Small intestine (tissue), 7 donors: ENCODE results near the gene QKI. TPM values are rescaled to one million over a fixed set of nuclear protein-coding genes. Genes with fewer than 3 reads are reported as not detected.

ENCODE experiments used
- DNase-seq, 2 donors: peaks; one replicate each; pipeline versions ENCODE4 v3.0.0 to v3.0.0-alpha.2; 2013
- FAIRE-seq: peaks from 2 replicates; lab custom pipeline; 2012; peaks lifted over from hg19 to GRCh38; lab: Jason Lieb, UNC
- H3K27ac ChIP-seq, 3 donors: one replicate each; pipeline ENCODE4 v1.5.1; 2013; ENCODE audit warnings: low read length in 2 of 3, mild to moderate bottlenecking in 2 of 3, control low read depth in 1 of 3, inconsistent platforms in 1 of 3, low read depth in 1 of 3, moderate library complexity in 1 of 3
- H3K27me3 ChIP-seq, 3 donors: one replicate each; pipeline ENCODE4 v1.6.1; 2013; ENCODE audit warnings: low read length in 3 of 3, inconsistent platforms in 1 of 3; ENCODE audit not compliant: control insufficient read depth in 3 of 3, insufficient read depth in 3 of 3
- H3K36me3 ChIP-seq, 3 donors: one replicate each; pipeline ENCODE4 v1.6.1; 2013; ENCODE audit warnings: low read length in 3 of 3, inconsistent platforms in 1 of 3, low read depth in 1 of 3, mild to moderate bottlenecking in 1 of 3, moderate library complexity in 1 of 3; ENCODE audit not compliant: control insufficient read depth in 3 of 3, insufficient read depth in 2 of 3
- H3K4me1 ChIP-seq, 3 donors: one replicate each; pipeline ENCODE4 v1.6.1; 2013; ENCODE audit warnings: low read length in 2 of 3, inconsistent platforms in 1 of 3, low read depth in 1 of 3, mild to moderate bottlenecking in 1 of 3, moderate library complexity in 1 of 3; ENCODE audit not compliant: control insufficient read depth in 3 of 3, insufficient read depth in 2 of 3
- H3K4me3 ChIP-seq, 3 donors: one replicate each; pipeline ENCODE4 v1.5.1; 2013; ENCODE audit warnings: low read length in 3 of 3, control low read depth in 1 of 3, inconsistent platforms in 1 of 3, low read depth in 1 of 3, mild to moderate bottlenecking in 1 of 3, moderate library complexity in 1 of 3
- H3K9me3 ChIP-seq, 2 donors: one replicate each; pipeline ENCODE4 v1.6.1; 2013; ENCODE audit warnings: low read depth in 1 of 2, low read length in 1 of 2; ENCODE audit not compliant: control insufficient read depth in 2 of 2, insufficient read depth in 1 of 2
- WGBS, 3 donors: extraction: QIAGEN DNeasy Blood & Tissue Kit; methylation state at CpG; one replicate each; pipeline ENCODE4 v1.1.7; 2013; 5-methylcytosine and 5-hydroxymethylcytosine counted together
- polyA plus RNA-seq, 4 donors: library from polyadenylated mRNA; stranded (reverse) in 3 of 4; unstranded in 1 of 4; fragments of 200-250 nt in 3 of 4; fragments of 120-200 nt in 1 of 4; gene quantifications; one replicate each; pipeline versions ENCODE4 v1.2.1 to v1.2.3, GENCODE V29; 2013
- donor health status: healthy with polysubstance abuse.
- donor health status: control.
- donor health status: control.
- donor health status: Bipolar disorder and iron deficiency.
- donor health status: healthy.

Gene QKI
- polyA plus RNA-seq, 4 donors, result 2.5 to 18.9 (median 13.7) TPM

DNA sequence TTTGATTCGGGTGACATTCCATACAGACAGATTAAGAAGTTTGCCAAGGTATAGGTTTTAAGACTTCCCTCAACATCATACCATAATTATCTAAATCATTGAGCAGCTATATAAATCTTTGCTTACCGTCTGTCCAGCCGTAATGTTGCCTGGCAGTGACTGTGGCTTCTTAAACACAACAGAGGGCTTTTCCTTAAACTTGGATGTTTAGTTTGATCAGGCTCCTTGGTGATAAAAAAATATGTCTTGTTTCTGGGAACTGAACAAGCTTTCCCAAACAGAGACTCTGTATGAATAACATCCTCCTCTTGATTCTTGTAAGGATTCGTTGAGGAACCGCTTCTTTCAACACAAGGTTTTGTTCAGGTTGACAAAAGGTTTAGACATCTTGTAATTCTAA, 130.9 kb downstream of the QKI start:
- H3K4me1 ChIP-seq, result no peaks in the 10 kb centered on the region
- no peaks in the 10 kb centered on the region for H3K27me3 ChIP-seq
- no peak overlapping the region for H3K27ac ChIP-seq
- WGBS, 3 donors, result 81 to 86% (median 82%) methylated on average over 5 of the region's 5 CpGs
- no peaks in the 10 kb centered on the region for H3K36me3 ChIP-seq
- DNase-seq (no peak), FAIRE-seq (no peak)
- no peaks in the 10 kb centered on the region for H3K9me3 ChIP-seq
- no peak overlapping the region for H3K4me3 ChIP-seq

DNA sequence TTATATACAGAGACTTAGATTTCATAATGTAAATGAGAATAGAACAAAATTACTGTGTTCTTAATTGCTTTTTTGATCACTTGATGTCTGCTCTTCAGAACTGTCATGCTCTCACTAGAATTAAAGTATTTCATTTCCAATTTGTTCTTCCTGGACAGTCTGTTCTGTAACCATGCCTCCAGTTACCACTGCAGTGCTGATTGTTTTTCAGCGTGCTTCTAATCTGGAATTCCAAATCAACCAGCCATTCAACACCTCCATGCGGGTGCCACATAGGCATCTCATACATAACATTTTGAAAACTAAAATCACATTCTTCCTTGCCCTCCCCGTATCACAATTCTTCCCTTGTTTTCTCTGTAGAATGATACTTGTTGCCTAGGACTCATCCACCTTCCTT, 132.8 kb downstream of the QKI start:
- no peak for FAIRE-seq

DNA sequence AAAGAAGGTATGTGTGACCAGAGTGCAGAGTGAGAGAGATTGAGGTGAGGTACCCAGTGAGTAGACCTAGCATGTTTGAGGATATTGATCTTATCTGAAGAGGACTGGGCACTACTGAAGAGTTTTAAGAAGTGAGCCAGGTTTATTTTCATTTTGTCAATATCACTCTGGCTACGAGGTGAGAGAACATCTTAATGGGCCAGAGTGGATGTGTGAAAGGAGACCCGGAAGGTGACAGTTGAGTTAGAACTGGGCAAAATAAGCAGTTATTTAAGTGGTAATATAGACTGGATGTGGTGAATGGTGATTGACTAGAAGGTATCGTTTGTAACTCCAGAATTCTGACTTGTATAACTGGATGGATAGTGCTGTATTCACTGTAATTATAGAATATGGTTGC, 134.1 kb downstream of the QKI start:
- FAIRE-seq (no peak), DNase-seq (no peak)
- Histone ChIP-seq H3K27me3 (no peaks in the 10 kb centered on the region), H3K27ac (no peak overlapping the region), H3K36me3 (no peaks in the 10 kb centered on the region), H3K9me3 (no peaks in the 10 kb centered on the region), H3K4me3 (no peak overlapping the region), H3K4me1 (no peaks in the 10 kb centered on the region)
- WGBS, 3 donors, result 80 to 93% (median 81%) methylated on average over 3 of the region's 3 CpGs

More for the DNA sequence above, 132.8 kb downstream of the QKI start:
- Histone ChIP-seq H3K4me3 (no peak overlapping the region), H3K27ac (no peak overlapping the region), H3K4me1 (no peaks in the 10 kb centered on the region), H3K27me3 (no peaks in the 10 kb centered on the region), H3K36me3 (no peaks in the 10 kb centered on the region), H3K9me3 (no peaks in the 10 kb centered on the region)
- no peak for DNase-seq
- 86 to 91% (median 90%) methylated on average over 3 of the region's 3 CpGs for WGBS, 3 donors

DNA sequence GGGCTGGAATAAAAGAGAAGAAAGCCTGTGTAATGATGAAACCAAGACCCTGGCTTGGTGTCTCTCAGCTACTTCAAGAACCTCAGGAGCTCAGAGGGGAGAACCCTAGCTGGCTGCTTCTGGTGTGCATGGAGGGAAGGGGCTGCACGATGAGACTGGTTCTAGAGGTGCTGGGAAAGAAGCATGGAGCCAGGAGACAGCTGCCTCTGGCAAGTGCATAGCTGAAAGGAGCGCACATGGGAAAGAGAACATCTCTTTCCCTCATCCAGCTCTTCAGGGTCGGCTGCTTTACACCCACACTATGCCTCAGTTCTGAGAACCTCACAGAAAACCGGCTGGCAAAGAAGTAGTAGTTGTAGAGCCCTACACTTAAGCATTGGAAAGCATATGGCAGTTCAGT, 139.5 kb downstream of the QKI start:
- no peak for DNase-seq
- Histone ChIP-seq H3K4me3 (no peak overlapping the region), H3K27me3 (no peaks in the 10 kb centered on the region), H3K36me3 (no peaks in the 10 kb centered on the region), H3K4me1 (peaks cover 0 to 3% (median 0%) of the 10 kb centered on the region in 3 donors), H3K27ac (no peak overlapping the region), H3K9me3 (no peaks in the 10 kb centered on the region)
- WGBS, 3 donors, result 74 to 81% (median 80%) methylated on average over 4 of the region's 4 CpGs
- no peak for FAIRE-seq

DNA sequence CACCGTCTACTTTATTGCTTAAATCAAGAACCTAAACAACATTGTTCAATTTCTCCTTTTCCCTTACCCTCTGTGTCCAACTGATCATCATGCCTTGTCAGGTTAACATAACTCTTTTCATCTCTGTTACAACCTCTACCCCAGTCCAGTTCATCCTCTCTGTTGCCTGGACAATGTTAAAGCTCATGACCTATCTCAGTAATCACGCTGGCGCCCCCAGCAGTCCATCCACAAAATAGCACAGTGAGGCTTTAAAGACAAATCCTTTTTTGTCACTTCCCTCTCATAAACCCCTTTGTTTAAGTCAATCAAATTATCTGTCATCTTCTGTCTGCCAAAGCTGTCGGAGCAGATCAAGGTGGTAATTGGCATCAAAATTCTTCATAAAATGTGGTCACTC, 140.1 kb downstream of the QKI start:
- no peak for DNase-seq
- no peaks in the 10 kb centered on the region for H3K27me3 ChIP-seq
- no peaks in the 10 kb centered on the region for H3K36me3 ChIP-seq
- no peaks in the 10 kb centered on the region for H3K9me3 ChIP-seq
- WGBS, 3 donors, result 58 to 71% (median 69%) methylated on average over 4 of the region's 4 CpGs
- FAIRE-seq, result no peak
- peaks cover 0 to 3% (median 0%) of the 10 kb centered on the region in 3 donors for H3K4me1 ChIP-seq
- H3K27ac ChIP-seq, result no peak overlapping the region
- no peak overlapping the region for H3K4me3 ChIP-seq

DNA sequence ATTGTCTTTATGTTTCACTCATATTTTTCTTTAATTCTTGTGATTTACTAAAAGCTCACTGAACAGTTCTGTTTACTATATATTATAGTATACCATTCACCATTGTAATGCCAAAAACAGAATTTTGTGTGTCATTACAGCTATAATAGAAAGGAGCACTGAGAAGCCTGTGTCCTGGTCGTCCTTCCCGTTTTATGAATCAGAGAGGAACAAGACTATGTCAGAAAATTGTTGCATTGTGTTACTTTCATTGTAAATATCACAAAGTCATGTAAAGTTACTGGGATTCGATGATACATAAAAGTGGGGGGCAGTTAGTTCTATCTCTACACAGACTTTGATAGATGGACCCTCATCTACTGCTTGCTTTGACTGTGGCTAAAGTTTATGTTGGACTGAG, 145.1 kb downstream of the QKI start:
- DNase-seq, result no peak
- H3K9me3 ChIP-seq, result no peaks in the 10 kb centered on the region
- no peak overlapping the region for H3K4me3 ChIP-seq
- FAIRE-seq, result no peak
- H3K27me3 ChIP-seq, result no peaks in the 10 kb centered on the region
- no peak overlapping the region for H3K27ac ChIP-seq
- 40 to 59% (median 44%) methylated on average over 3 of the region's 3 CpGs for WGBS, 3 donors
- peaks cover 0 to 2% (median 0%) of the 10 kb centered on the region in 3 donors for H3K36me3 ChIP-seq
- H3K4me1 ChIP-seq, result peaks cover 0 to 3% (median 0%) of the 10 kb centered on the region in 3 donors

DNA sequence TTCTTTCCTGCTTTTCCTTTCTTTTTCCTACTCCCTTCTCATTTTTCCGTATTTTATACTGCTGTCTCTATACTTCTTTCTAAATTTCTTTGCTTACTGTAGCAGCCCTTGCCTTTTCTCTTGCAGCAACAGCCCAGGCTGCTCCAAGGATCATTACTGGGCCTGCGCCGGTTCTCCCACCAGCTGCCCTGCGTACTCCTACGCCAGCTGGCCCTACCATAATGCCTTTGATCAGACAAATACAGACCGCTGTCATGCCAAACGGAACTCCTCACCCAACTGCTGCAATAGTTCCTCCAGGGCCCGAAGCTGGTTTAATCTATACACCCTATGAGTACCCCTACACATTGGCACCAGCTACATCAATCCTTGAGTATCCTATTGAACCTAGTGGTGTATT, 148.8 kb downstream of the QKI start:
- FAIRE-seq (no peak), DNase-seq (no peak)
- no peak overlapping the region for H3K4me3 ChIP-seq
- no peaks in the 10 kb centered on the region for H3K9me3 ChIP-seq
- no peaks in the 10 kb centered on the region for H3K27me3 ChIP-seq
- 92 to 98% (median 96%) methylated on average over 8 of the region's 8 CpGs for WGBS, 3 donors
- H3K27ac ChIP-seq, result no peak overlapping the region
- peaks cover 0 to 2% (median 0%) of the 10 kb centered on the region in 3 donors for H3K36me3 ChIP-seq
- H3K4me1 ChIP-seq, result peaks cover 0 to 3% (median 0%) of the 10 kb centered on the region in 3 donors

DNA sequence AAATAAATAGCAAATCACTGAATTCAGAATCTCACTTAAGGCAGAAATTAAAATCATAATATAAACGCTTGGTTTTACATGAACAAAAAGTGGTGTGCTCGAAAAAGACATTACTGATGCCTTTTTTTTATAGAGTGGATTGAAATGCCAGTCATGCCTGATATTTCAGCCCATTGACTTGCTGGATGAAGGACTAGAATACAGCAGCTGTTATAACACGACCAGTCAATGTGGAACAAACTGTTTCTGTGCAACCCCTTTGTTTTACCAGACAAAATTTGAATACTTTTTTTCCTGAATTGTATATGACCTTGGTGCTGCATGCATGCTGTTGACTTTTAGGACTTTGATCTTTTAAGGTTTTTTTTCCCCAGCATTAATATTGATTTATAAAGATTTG, 150.0 kb downstream of the QKI start:
- Histone ChIP-seq H3K36me3 (peaks cover 0 to 2% (median 0%) of the 10 kb centered on the region in 3 donors), H3K4me3 (no peak overlapping the region), H3K9me3 (no peaks in the 10 kb centered on the region), H3K27me3 (no peaks in the 10 kb centered on the region), H3K4me1 (no peaks in the 10 kb centered on the region), H3K27ac (no peak overlapping the region)
- DNase-seq, result no peak
- WGBS, 3 donors, result 62 to 79% (median 74%) methylated on average over 3 of the region's 3 CpGs
- no peak for FAIRE-seq

DNA sequence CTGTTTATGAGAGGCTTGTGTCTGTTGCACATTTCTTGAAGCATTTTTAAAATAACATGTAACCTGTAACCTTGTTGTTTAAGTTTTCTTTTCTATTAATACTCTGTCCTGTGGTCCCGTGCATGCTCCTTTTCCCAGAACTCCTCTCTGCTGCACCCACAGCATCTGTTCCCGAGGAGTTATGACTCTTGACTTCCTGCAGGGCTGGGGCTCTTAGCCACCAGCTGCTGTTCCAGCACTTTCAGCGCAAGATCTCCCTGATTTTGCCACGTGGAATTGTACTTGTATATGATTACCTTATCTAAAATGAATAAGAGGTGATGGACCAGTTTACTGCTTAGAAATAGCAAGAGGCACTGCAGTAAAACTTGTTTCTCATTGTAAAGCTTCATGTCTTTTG, 150.6 kb downstream of the QKI start:
- 16 to 42% (median 37%) methylated on average over 4 of the region's 4 CpGs for WGBS, 3 donors
- FAIRE-seq (no peak), DNase-seq (no peak)
- H3K4me1 ChIP-seq, result no peaks in the 10 kb centered on the region
- H3K27me3 ChIP-seq, result no peaks in the 10 kb centered on the region
- H3K4me3 ChIP-seq, result no peak overlapping the region
- H3K27ac ChIP-seq, result no peak overlapping the region
- H3K9me3 ChIP-seq, result no peaks in the 10 kb centered on the region
- H3K36me3 ChIP-seq, result peaks cover 0 to 2% (median 0%) of the 10 kb centered on the region in 3 donors
